Tibial nerve (tissue), 3 donors: ENCODE data around the gene AUTS2.

Experiments
- CTCF ChIP-seq, 5 experiments: fragments of 200-600 bp in 3 of 5; fragments of 450-650 bp in 2 of 5; sonication (generic) in 3 of 5; IDR thresholded peaks; one replicate each; pipeline ENCODE4 v1.5.1; 2016 to 2019; ENCODE audit warnings: antibody characterized with exemption in 5 of 5, mild to moderate bottlenecking in 3 of 5, moderate library complexity in 2 of 5
- POLR2A ChIP-seq, 2 donors: fragments of 450-650 bp; IDR thresholded peaks; one replicate each; pipeline ENCODE4 v1.6.1; 2017; ENCODE audit warnings: antibody characterized with exemption in 2 of 2, mild to moderate bottlenecking in 2 of 2, moderate library complexity in 2 of 2

DNA sequence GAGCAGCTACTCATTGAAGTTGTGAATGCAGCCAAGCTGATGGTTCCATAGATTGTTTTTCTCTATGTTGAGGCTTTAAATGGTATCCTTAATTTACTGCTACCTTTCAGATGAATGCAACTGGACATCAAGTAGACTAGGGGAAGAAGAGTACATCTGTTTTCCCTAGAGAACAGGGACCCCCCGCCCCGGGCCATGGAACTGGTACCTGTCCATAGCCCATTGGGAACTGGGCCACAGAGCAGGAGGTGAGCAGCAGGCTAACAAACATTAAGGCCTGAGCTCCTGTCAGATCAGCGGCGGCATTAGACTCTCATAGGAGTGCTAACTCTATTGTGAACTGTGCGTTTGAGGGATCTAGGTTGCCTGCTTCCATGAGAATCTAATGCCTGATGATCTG lies 391.3 kb downstream of the AUTS2 start:
- TF ChIP-seq CTCF (IDR thresholded peaks at IDR 0.05) (no peak), POLR2A (IDR thresholded peaks at IDR 0.05) (no peak)
